Chondrocyte (in vitro differentiated cells): ENCODE data around the gene ARAF. TPM values are rescaled to one million over a fixed set of nuclear protein-coding genes. Genes with fewer than 3 reads are reported as not detected.

Experiments
- DNase-seq: peaks from one replicate; pipeline ENCODE4 v3.0.0; 2021; ENCODE audit warnings: mixed read lengths, low spot score
- H3K27ac Mint-ChIP-seq: one replicate; pipeline ENCODE4 v1.8.0; 2021; ENCODE audit warnings: mild to moderate bottlenecking, moderate library complexity, mixed read lengths; ENCODE audit not compliant: unreplicated experiment
- H3K27me3 Mint-ChIP-seq: 2 replicates; pipeline ENCODE4 v1.8.0; 2021; ENCODE audit warnings: low read depth, mixed read lengths
- H3K36me3 Mint-ChIP-seq: 2 replicates; pipeline ENCODE4 v1.8.0; 2021; ENCODE audit warnings: low read depth, mixed read lengths
- H3K4me1 Mint-ChIP-seq: 2 replicates; pipeline ENCODE4 v1.8.0; 2021; ENCODE audit warnings: low read depth, mild to moderate bottlenecking, mixed read lengths
- H3K4me3 Mint-ChIP-seq: one replicate; pipeline ENCODE4 v1.8.0; 2021; ENCODE audit warnings: mild to moderate bottlenecking, moderate library complexity, mixed read lengths; ENCODE audit not compliant: unreplicated experiment
- H3K9me3 Mint-ChIP-seq: 2 replicates; pipeline ENCODE4 v1.8.0; 2021; ENCODE audit warnings: low read depth, mixed read lengths
- total RNA-seq: library from RNA; stranded (reverse); gene quantifications from 3 replicates; pipeline ENCODE4 v1.2.1, GENCODE V29; 2021
- TF ChIP-seq, protein P1 (sequence below): fragments of 200-600 bp; sonication (generic); IDR thresholded peaks from 2 replicates; pipeline ENCODE4 v1.5.0; 2021; ENCODE audit warnings: antibody characterized with exemption, mild to moderate bottlenecking, moderate library complexity

Gene ARAF
- total RNA-seq, 1 donor from 2014 or later, result 61.9 TPM

DNA sequence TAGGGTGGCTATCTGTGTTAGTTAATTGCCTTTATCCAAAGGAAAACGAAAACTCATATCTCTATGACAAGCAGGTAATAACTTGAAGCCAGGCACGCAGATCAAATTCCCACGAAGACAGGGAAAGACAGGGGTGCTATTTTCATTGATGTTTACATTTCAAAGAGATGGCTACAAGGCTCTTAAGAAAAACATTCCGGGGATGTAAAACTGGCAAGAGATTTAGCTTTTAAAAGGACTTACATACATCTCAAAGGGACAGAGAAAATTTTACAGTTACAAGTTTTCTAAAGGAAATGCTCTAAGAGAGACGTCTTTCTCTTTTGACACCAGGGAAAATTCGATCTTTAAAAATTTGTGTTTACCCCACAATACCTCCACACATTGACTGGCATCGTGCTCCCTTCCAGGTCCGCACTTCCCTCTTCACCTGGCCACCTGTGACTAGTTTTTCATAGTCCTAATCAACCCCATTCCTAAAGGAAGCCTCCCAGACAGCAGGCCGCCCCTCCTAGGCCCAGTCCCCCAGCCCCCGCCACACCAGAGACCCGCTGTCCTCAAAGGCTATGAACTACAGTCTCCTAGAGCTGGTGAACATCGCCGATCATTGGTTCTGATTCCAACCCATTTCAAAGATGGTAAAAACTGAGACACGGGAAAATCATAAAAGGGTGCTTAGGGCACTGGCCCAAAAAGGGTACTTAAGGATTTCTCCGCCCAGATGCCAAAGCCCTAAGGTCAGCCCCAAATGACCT lies 649 bp upstream of the ARAF start:
- TF ChIP-seq, protein P1, sequence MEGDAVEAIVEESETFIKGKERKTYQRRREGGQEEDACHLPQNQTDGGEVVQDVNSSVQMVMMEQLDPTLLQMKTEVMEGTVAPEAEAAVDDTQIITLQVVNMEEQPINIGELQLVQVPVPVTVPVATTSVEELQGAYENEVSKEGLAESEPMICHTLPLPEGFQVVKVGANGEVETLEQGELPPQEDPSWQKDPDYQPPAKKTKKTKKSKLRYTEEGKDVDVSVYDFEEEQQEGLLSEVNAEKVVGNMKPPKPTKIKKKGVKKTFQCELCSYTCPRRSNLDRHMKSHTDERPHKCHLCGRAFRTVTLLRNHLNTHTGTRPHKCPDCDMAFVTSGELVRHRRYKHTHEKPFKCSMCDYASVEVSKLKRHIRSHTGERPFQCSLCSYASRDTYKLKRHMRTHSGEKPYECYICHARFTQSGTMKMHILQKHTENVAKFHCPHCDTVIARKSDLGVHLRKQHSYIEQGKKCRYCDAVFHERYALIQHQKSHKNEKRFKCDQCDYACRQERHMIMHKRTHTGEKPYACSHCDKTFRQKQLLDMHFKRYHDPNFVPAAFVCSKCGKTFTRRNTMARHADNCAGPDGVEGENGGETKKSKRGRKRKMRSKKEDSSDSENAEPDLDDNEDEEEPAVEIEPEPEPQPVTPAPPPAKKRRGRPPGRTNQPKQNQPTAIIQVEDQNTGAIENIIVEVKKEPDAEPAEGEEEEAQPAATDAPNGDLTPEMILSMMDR, result no peak
- H3K9me3 Mint-ChIP-seq, result peaks cover 8% of the 10 kb centered on the region
- H3K4me3 Mint-ChIP-seq, result peak overlapping the region; percentile 80
- H3K27me3 Mint-ChIP-seq, result no peaks in the 10 kb centered on the region
- peak overlapping the region; percentile 97 for H3K27ac Mint-ChIP-seq
- no peak for DNase-seq
- H3K36me3 Mint-ChIP-seq, result peaks cover 4% of the 10 kb centered on the region
- peaks cover 27% of the 10 kb centered on the region for H3K4me1 Mint-ChIP-seq

DNA sequence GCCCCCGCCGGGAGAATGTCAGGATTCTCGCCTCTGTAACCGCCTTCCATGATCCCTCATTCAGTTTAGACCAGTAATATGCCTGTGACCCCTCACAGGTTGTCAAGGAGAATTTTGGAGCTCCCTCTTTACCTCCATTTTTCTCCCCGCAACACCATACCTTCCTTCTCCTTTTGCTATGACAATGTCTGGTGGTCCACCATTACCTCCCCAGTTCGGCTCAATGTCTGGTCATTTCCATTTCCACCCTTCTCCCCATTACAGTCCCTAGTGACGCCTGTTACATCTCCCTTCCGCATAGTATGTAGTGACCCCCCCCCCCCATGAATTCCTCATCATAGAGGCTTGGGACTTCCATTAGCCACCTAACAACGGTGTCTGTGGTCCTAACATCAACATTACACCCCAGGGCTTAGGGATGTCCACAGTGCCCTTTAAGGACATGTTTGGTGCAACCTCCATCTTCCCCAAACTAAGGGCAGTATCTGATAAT lies 700 bp downstream of the ARAF start:
- H3K27ac Mint-ChIP-seq, result peak overlapping the region; percentile 97
- no peak for DNase-seq
- peaks cover 5% of the 10 kb centered on the region for H3K36me3 Mint-ChIP-seq
- TF ChIP-seq, protein P1, result no peak
- no peaks in the 10 kb centered on the region for H3K27me3 Mint-ChIP-seq
- H3K9me3 Mint-ChIP-seq, result peaks cover 8% of the 10 kb centered on the region
- peak overlapping the region; percentile 80 for H3K4me3 Mint-ChIP-seq
- peaks cover 17% of the 10 kb centered on the region for H3K4me1 Mint-ChIP-seq

DNA sequence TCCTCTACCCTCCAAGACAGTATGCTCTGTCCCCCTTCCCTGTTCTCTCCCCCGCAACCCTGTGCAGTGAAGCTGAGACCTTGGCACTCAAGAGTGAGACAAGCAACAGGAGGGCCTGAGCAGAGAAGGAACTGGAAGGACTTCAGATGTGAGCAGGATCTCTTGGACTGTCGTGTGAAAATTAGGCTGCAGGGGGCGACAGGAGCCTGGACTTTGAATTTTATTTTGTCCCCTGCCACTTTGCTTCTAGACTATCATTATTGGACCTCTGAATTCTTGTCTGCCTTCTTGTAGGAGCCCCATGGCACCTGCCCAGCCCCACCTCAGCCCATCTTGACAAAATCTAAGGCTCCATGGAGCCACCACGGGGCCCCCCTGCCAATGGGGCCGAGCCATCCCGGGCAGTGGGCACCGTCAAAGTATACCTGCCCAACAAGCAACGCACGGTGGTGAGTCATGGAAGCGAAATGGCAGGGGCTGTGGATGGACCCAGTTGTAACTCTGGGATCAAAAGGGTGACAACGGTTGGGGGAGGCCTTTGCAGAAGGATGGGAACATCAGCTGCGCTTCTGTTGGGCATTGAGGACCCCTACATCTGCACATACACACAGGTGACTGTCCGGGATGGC lies 1.7 kb downstream of the ARAF start:
- H3K36me3 Mint-ChIP-seq, result peaks cover 5% of the 10 kb centered on the region
- TF ChIP-seq, protein P1, result peak; percentile 73
- no peak for DNase-seq
- H3K27ac Mint-ChIP-seq, result peak overlapping the region; percentile 45
- peaks cover 8% of the 10 kb centered on the region for H3K9me3 Mint-ChIP-seq
- peaks cover 16% of the 10 kb centered on the region for H3K4me1 Mint-ChIP-seq
- H3K4me3 Mint-ChIP-seq, result peak overlapping the region; percentile 59
- H3K27me3 Mint-ChIP-seq, result no peaks in the 10 kb centered on the region

DNA sequence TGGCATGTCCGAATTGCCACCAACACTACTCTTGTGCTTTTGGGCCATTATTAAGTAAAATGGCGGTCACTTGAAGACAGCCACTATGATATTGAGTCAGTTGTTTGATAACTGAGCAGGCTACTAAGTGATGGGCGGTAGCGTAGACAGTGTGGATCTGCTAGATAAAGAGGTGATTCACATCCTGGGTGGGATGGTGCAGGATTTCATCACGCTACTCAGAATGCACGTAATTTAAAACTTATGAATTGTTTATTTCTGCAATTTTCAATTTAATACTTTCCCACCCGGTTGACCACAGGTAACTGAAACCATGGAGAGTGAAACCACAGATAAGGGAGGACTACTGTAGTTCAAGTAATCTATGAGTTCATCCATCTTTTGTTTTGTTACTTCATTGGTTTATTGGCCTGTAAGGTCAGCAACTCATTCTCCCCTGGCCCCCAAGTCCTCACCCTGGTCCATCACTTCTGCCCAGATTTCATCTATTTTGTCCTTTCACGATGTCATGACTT lies 2.9 kb downstream of the ARAF start:
- Mint-ChIP-seq H3K27me3 (no peaks in the 10 kb centered on the region), H3K9me3 (peaks cover 8% of the 10 kb centered on the region), H3K4me1 (peaks cover 16% of the 10 kb centered on the region), H3K36me3 (peaks cover 5% of the 10 kb centered on the region), H3K4me3 (no peak overlapping the region), H3K27ac (no peak overlapping the region)
- no peak for DNase-seq
- TF ChIP-seq, protein P1, result no peak

DNA sequence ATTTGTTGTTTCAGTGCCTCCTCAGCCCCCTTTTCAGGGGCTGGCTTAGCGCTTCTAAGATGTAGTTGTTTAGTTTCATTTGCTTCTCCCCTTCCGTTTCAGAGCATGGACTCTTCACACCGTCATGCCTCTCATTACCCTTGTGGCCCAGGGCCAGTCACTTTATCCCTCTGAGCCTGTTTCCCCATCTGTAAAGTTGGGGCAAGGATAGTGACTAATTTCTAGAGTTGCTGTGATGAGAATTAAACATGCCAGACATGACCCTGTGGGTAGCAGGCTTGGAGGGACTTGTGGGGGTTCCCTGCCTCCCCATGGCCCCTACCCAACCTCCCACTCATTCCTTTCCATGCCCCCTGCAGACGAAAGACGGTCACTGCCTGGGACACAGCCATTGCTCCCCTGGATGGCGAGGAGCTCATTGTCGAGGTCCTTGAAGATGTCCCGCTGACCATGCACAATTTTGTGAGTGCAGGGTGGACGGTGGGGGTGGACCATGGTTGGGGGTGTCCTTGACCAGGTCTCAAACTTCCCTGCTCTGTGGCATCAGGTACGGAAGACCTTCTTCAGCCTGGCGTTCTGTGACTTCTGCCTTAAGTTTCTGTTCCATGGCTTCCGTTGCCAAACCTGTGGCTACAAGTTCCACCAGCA lies 3.6 kb downstream of the ARAF start:
- TF ChIP-seq, protein P1, result no peak
- Mint-ChIP-seq H3K27me3 (no peaks in the 10 kb centered on the region), H3K9me3 (peaks cover 8% of the 10 kb centered on the region), H3K36me3 (peaks cover 5% of the 10 kb centered on the region), H3K4me3 (no peak overlapping the region), H3K27ac (no peak overlapping the region), H3K4me1 (peaks cover 16% of the 10 kb centered on the region)
- no peak for DNase-seq
